ENCODE measurements around the gene TESK2. TPM values are rescaled to one million over a fixed set of nuclear protein-coding genes. Genes with fewer than 3 reads are reported as not detected.

Gene TESK2
- polyA plus RNA-seq, 1 of the 3 experiments (the other 2 are of a cell fraction): 1.3 TPM

GRCh38 chr1:45455162-45455561, 35.8 kb downstream of the TESK2 start (continued):
- no peak for TF ChIP-seq CHD2 (IDR thresholded peaks at IDR 0.05; ENCODE audit: low read length, partially characterized antibody)
- TF ChIP-seq EP300 (IDR thresholded peaks at IDR 0.05; ENCODE audit: borderline replicate concordance in 1 of 2, low read depth in 1 of 2, low read length in 1 of 2): no peak
- TF ChIP-seq, protein P1, sequence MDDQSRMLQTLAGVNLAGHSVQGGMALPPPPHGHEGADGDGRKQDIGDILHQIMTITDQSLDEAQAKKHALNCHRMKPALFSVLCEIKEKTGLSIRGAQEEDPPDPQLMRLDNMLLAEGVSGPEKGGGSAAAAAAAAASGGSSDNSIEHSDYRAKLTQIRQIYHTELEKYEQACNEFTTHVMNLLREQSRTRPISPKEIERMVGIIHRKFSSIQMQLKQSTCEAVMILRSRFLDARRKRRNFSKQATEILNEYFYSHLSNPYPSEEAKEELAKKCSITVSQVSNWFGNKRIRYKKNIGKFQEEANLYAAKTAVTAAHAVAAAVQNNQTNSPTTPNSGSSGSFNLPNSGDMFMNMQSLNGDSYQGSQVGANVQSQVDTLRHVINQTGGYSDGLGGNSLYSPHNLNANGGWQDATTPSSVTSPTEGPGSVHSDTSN (IDR thresholded peaks at IDR 0.05): no peak
- TF ChIP-seq MXI1 (IDR thresholded peaks at IDR 0.05; ENCODE audit: low read depth, low read length): no peak
- TF ChIP-seq ELF1 (IDR thresholded peaks at IDR 0.05): no peak
- TF ChIP-seq TCF12 (IDR thresholded peaks at IDR 0.05): no peak
- no peak for TF ChIP-seq MEF2A (IDR thresholded peaks at IDR 0.05; ENCODE audit: borderline replicate concordance, low read depth)

DNA sequence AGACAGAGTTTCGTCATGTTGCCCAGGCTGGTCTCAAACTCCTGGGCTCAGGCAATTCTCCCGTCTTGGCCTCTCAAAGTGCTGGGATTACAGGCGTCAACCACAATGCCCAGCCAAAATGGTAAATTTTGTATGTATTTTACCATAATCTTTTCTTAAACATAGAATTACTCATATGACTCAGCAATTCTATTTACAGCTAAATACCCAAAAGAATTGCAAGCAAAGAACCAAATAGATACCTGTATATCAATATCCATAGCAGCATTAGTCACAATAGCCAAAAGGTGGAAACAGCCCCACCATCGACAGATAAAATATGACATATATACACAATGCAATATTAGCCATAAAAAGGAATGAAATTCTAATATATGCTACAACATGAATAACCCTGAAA, 36.5 kb downstream of the TESK2 start:
- H3K27me3 ChIP-seq (ENCODE audit: insufficient read depth): no peaks in the 10 kb centered on the region
- H3K9ac ChIP-seq: no peak overlapping the region
- H3K9me3 ChIP-seq: no peaks in the 10 kb centered on the region
- CTCF ChIA-PET: no interaction called here
- no peaks in the 10 kb centered on the region for H3K9me2 ChIP-seq
- WGBS (ENCODE audit: low lambda C conversion rate): 91% methylated on average over 4 of the region's 4 CpGs
- no peak overlapping the region for H3K27ac ChIP-seq (ENCODE audit: low read depth in 2 of 2, low read length in 1 of 2)
- POLR2A ChIA-PET: no interaction called here
- H3K36me3 ChIP-seq (replicated peaks in 1 of 2; ENCODE audit: control insufficient read depth in 1 of 2, insufficient read depth in 2 of 2, low read length in 1 of 2): no peaks in the 10 kb centered on the region
- DNase-seq: no peak
- no peaks in the 10 kb centered on the region; a peak in 1 of 4 replicates for H3K4me1 ChIP-seq (ENCODE audit: control insufficient read depth in 1 of 2, insufficient read depth in 2 of 2, low read depth in 1 of 2, low read length in 1 of 2)
- H3K4me3 ChIP-seq (ENCODE audit: low read depth in 2 of 2, low read length in 1 of 2): no peak overlapping the region
- H3F3A ChIP-seq (replicated peaks; ENCODE audit: insufficient read depth): no peaks in the 10 kb centered on the region
- H3K4me2 ChIP-seq: no peak overlapping the region
- TF ChIP-seq, protein P2, sequence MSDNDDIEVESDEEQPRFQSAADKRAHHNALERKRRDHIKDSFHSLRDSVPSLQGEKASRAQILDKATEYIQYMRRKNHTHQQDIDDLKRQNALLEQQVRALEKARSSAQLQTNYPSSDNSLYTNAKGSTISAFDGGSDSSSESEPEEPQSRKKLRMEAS (IDR thresholded peaks at IDR 0.05; ENCODE audit: low read depth): no peak
- TF ChIP-seq, protein P3, sequence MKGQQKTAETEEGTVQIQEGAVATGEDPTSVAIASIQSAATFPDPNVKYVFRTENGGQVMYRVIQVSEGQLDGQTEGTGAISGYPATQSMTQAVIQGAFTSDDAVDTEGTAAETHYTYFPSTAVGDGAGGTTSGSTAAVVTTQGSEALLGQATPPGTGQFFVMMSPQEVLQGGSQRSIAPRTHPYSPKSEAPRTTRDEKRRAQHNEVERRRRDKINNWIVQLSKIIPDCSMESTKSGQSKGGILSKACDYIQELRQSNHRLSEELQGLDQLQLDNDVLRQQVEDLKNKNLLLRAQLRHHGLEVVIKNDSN (IDR thresholded peaks at IDR 0.05; ENCODE audit: borderline replicate concordance, low read depth): no peak
- TF ChIP-seq, protein P4, sequence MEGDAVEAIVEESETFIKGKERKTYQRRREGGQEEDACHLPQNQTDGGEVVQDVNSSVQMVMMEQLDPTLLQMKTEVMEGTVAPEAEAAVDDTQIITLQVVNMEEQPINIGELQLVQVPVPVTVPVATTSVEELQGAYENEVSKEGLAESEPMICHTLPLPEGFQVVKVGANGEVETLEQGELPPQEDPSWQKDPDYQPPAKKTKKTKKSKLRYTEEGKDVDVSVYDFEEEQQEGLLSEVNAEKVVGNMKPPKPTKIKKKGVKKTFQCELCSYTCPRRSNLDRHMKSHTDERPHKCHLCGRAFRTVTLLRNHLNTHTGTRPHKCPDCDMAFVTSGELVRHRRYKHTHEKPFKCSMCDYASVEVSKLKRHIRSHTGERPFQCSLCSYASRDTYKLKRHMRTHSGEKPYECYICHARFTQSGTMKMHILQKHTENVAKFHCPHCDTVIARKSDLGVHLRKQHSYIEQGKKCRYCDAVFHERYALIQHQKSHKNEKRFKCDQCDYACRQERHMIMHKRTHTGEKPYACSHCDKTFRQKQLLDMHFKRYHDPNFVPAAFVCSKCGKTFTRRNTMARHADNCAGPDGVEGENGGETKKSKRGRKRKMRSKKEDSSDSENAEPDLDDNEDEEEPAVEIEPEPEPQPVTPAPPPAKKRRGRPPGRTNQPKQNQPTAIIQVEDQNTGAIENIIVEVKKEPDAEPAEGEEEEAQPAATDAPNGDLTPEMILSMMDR (IDR thresholded peaks at IDR 0.05): no peak
- TF ChIP-seq MXI1 (IDR thresholded peaks at IDR 0.05; ENCODE audit: low read depth, low read length) (no peak), FOXM1 (IDR thresholded peaks at IDR 0.05; ENCODE audit: low read depth) (no peak), GATA2 (CRISPR knock-in tag; IDR thresholded peaks at IDR 0.05) (no peak), NRF1 (IDR thresholded peaks at IDR 0.05; ENCODE audit: low read depth, low read length) (no peak), CHD2 (IDR thresholded peaks at IDR 0.05; ENCODE audit: low read length, partially characterized antibody) (no peak), JUND (IDR thresholded peaks at IDR 0.05) (no peak), SIN3A (IDR thresholded peaks at IDR 0.05; ENCODE audit: borderline replicate concordance, low read depth, low read length) (no peak), MEF2A (IDR thresholded peaks at IDR 0.05; ENCODE audit: borderline replicate concordance, low read depth) (no peak), NFIC (IDR thresholded peaks at IDR 0.05; ENCODE audit: borderline replicate concordance) (no peak), TCF12 (IDR thresholded peaks at IDR 0.05) (no peak), TEAD4 (IDR thresholded peaks at IDR 0.05; ENCODE audit: borderline replicate concordance, insufficient read depth) (no peak), SMC3 (IDR thresholded peaks at IDR 0.05; ENCODE audit: low read depth, low read length) (no peak), RAD21 (IDR thresholded peaks at IDR 0.05; ENCODE audit: low read length) (no peak)
- TF ChIP-seq, protein P5, sequence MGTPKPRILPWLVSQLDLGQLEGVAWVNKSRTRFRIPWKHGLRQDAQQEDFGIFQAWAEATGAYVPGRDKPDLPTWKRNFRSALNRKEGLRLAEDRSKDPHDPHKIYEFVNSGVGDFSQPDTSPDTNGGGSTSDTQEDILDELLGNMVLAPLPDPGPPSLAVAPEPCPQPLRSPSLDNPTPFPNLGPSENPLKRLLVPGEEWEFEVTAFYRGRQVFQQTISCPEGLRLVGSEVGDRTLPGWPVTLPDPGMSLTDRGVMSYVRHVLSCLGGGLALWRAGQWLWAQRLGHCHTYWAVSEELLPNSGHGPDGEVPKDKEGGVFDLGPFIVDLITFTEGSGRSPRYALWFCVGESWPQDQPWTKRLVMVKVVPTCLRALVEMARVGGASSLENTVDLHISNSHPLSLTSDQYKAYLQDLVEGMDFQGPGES (IDR thresholded peaks at IDR 0.05; ENCODE audit: low read depth, low read length): no peak
- TF ChIP-seq, protein P6, sequence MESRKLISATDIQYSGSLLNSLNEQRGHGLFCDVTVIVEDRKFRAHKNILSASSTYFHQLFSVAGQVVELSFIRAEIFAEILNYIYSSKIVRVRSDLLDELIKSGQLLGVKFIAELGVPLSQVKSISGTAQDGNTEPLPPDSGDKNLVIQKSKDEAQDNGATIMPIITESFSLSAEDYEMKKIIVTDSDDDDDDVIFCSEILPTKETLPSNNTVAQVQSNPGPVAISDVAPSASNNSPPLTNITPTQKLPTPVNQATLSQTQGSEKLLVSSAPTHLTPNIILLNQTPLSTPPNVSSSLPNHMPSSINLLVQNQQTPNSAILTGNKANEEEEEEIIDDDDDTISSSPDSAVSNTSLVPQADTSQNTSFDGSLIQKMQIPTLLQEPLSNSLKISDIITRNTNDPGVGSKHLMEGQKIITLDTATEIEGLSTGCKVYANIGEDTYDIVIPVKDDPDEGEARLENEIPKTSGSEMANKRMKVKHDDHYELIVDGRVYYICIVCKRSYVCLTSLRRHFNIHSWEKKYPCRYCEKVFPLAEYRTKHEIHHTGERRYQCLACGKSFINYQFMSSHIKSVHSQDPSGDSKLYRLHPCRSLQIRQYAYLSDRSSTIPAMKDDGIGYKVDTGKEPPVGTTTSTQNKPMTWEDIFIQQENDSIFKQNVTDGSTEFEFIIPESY (IDR thresholded peaks at IDR 0.05; ENCODE audit: borderline replicate concordance, low read depth): no peak
- no peaks in the 10 kb centered on the region for H4K20me1 ChIP-seq (ENCODE audit: insufficient read depth)
- H2AFZ ChIP-seq (ENCODE audit: low read depth): no peak overlapping the region
- no peaks in the 10 kb centered on the region for H3K79me2 ChIP-seq (ENCODE audit: insufficient read depth)
